ENCODE results near the gene PSD2. TPM values are rescaled to one million over a fixed set of nuclear protein-coding genes. Genes with fewer than 3 reads are reported as not detected.

Gene PSD2
- total RNA-seq, 1 experiment from 2014 or later, result 0.79 TPM

- Histone ChIP-seq H3K4me3 (replicated peaks in 1 of 2; ENCODE audit: low read depth in 1 of 2, low read length in 2 of 2) (no peak overlapping the region), H3K27ac (ENCODE audit: low read depth, low read length) (no peak overlapping the region), H3K9me3 (ENCODE audit: control insufficient read depth in 1 of 2, insufficient read depth in 1 of 2, low read depth in 1 of 2, low read length in 2 of 2) (no peaks in the 10 kb centered on the region), H2AFZ (ENCODE audit: low read depth, low read length, poor library complexity, severe bottlenecking) (no peak overlapping the region), H3K9me2 (ENCODE audit: insufficient read depth) (no peaks in the 10 kb centered on the region), H3K79me2 (ENCODE audit: insufficient read depth, low read length) (no peaks in the 10 kb centered on the region), H3K4me2 (ENCODE audit: low read length) (no peak overlapping the region), H3K36me3 (ENCODE audit: control insufficient read depth in 1 of 2, insufficient read depth in 2 of 2, low read length in 2 of 2) (no peaks in the 10 kb centered on the region), H3K9ac (ENCODE audit: low read length) (no peak overlapping the region), H3K4me1 (ENCODE audit: control insufficient read depth in 1 of 2, insufficient read depth in 2 of 2, low read length in 2 of 2) (no peaks in the 10 kb centered on the region), H3K27me3 (ENCODE audit: insufficient read depth, low read length) (peaks cover 22% of the 10 kb centered on the region), H4K20me1 (ENCODE audit: insufficient read depth) (no peaks in the 10 kb centered on the region)
- ChIA-PET POLR2A (no interaction called here), CTCF (no interaction called here), RAD21 (ENCODE audit: low non-redundant PET in 1 of 2, low total read pairs in 2 of 2, uncharacterized antibody in 2 of 2, unreplicated experiment in 2 of 2) (no interaction called here)
- no TSS peak for BruUV-seq (replicated peaks)
- TF ChIP-seq FOSL1 (IDR thresholded peaks at IDR 0.05; ENCODE audit: low read depth), result no peak
- TF ChIP-seq CTCF (IDR thresholded peaks at IDR 0.05 in 2 of 3, conservative IDR thresholded peaks at IDR 0.05 in 1 of 3; ENCODE audit: borderline replicate concordance in 1 of 3, insufficient read depth in 1 of 3, low read depth in 2 of 3, low read length in 2 of 3), result no peak
- no peak for TF ChIP-seq EZH2 (IDR thresholded peaks at IDR 0.05)
- no peak for TF ChIP-seq ZBTB33 (IDR thresholded peaks at IDR 0.05; ENCODE audit: extremely low read depth, insufficient replicate concordance, low read length)
- no peak for TF ChIP-seq ELF1 (IDR thresholded peaks at IDR 0.05; ENCODE audit: borderline replicate concordance, low read depth)
- no peak for TF ChIP-seq JUND (IDR thresholded peaks at IDR 0.05)
- TF ChIP-seq POLR2AphosphoS5 (IDR thresholded peaks at IDR 0.05; ENCODE audit: low read depth, low read length), result no peak
- TF ChIP-seq CEBPB (IDR thresholded peaks at IDR 0.05; ENCODE audit: low read depth), result no peak
- TF ChIP-seq ZNF274 (IDR thresholded peaks at IDR 0.05; ENCODE audit: low read depth, low read length), result no peak
- TF ChIP-seq MAX (IDR thresholded peaks at IDR 0.05), result no peak
- no peak for TF ChIP-seq REST (IDR thresholded peaks at IDR 0.05; ENCODE audit: low read depth)
- TF ChIP-seq EGR1 (IDR thresholded peaks at IDR 0.05; ENCODE audit: low read depth), result no peak
- DNase-seq (ENCODE audit: low read depth, low spot score) (no peak), ATAC-seq (no peak)
- intact Hi-C loops (cut with micrococcal nuclease), result no loop called here
These were observed 9.9 kb downstream of the PSD2 start for GRCh38 chr5:139805545-139805944.
